Pulmonary artery endothelial cell (primary cell): Measurements from ENCODE around the gene FOXE1. TPM values are rescaled to one million over a fixed set of nuclear protein-coding genes. Genes with fewer than 3 reads are reported as not detected.

Source experiments
- DNase-seq: peaks from one replicate; pipeline ENCODE4 v3.0.0-alpha.2; 2011; ENCODE audit warnings: low read depth, low spot score
- total RNA-seq: library from RNA; depleted of rRNA; stranded (reverse); fragments of >200 nt; gene quantifications from 2 replicates; pipeline ENCODE4 v1.2.3, GENCODE V29; 2014

Gene FOXE1
- total RNA-seq, 1 donor from 2014 or later, result not detected

- DNase-seq, result no peak
Measured at GRCh38 chr9:97848480-97849237, 4.4 kb upstream of the FOXE1 start.

GRCh38 chr9:97849980-97850379 is 3.0 kb upstream of the FOXE1 start:
- no peak for DNase-seq

GRCh38 chr9:97850746-97851445 is 2.1 kb upstream of the FOXE1 start:
- DNase-seq, result no peak

- no peak for DNase-seq
Measured at GRCh38 chr9:97851446-97851883, 1.6 kb upstream of the FOXE1 start.

- DNase-seq, result no peak
Measured at GRCh38 chr9:97852001-97852398, 1.0 kb upstream of the FOXE1 start.

GRCh38 chr9:97852399-97853055 is 499 bp upstream of the FOXE1 start:
- no peak for DNase-seq

- no peak for DNase-seq
Measured at GRCh38 chr9:97853844-97854695, 1.0 kb downstream of the FOXE1 start.

GRCh38 chr9:97854696-97855485 is 1.9 kb downstream of the FOXE1 start:
- no peak for DNase-seq

GRCh38 chr9:97855486-97855875 is 2.5 kb downstream of the FOXE1 start:
- no peak for DNase-seq

- DNase-seq, result no peak
Measured at GRCh38 chr9:97855899-97856298, 2.9 kb downstream of the FOXE1 start.

GRCh38 chr9:97856857-97857605 is 4.0 kb downstream of the FOXE1 start:
- DNase-seq, result no peak

GRCh38 chr9:97857606-97858392 is 4.8 kb downstream of the FOXE1 start:
- no peak for DNase-seq

GRCh38 chr9:97858393-97858713 is 5.3 kb downstream of the FOXE1 start:
- no peak for DNase-seq

GRCh38 chr9:97858826-97859225 is 5.8 kb downstream of the FOXE1 start:
- DNase-seq, result no peak

GRCh38 chr9:97859346-97859745 is 6.3 kb downstream of the FOXE1 start:
- DNase-seq, result no peak

- DNase-seq, result no peak
Measured at GRCh38 chr9:97860451-97861147, 7.6 kb downstream of the FOXE1 start.

GRCh38 chr9:97861148-97861475 is 8.1 kb downstream of the FOXE1 start:
- no peak for DNase-seq

- DNase-seq, result no peak
Measured at GRCh38 chr9:97863314-97863713, 10.3 kb downstream of the FOXE1 start.

- DNase-seq, result no peak
Measured at GRCh38 chr9:97864396-97864795, 11.4 kb downstream of the FOXE1 start.
